Vein endothelial cell (primary cell): Measurements from ENCODE around the gene HS6ST2. TPM values are rescaled to one million over a fixed set of nuclear protein-coding genes. Genes with fewer than 3 reads are reported as not detected.

Source experiments
- small RNA-seq: library from RNA; depleted of rRNA; stranded (forward); fragments of <200 nt; gene quantifications from one replicate; pipeline ENCODE3, GENCODE V24; 2012
- total RNA-seq: library from RNA; depleted of rRNA; stranded (reverse); fragments of >200 nt; gene quantifications from 2 replicates; pipeline ENCODE4 v1.2.3, GENCODE V29; 2012

Gene HS6ST2
- 2.0 and 3.8 TPM in 2 replicates for total RNA-seq

DNA sequence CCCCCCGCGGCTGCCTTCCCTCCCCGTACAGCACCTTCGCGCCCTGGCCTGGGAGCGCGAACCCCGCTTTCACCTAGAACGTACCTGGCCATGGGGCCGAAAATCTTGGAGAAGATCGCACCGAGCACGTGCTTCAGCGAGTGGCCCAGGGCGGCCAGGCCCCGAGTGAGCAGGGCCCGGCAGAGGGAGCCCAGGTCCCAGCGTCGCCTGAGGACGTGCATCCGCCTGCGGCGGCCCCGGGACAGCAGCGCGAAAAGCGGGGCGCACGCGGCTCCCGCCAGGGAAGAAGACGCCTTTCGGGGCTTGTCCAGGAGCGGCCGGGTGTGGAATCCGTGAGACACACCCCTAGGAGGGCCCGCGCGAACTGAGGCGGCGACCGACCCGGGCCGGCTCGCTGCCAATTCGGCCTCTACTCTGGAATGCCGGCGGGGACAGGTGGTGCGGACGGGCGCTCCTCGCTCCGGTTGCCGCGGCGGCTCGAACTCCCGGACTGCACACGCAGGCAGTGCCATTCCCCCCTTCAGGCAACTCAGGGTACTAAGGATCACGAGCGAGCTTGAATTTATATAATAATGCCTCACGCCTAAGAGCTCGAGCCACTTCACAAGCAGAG, at the start of gene HS6ST2:
TSS of gene HS6ST2 (minus strand) at position 539 of the 613 bp plus-strand sequence.

Small RNA genes within 50 kb of the gene (small RNA-seq; reads per million reads assigned to genes)
- 0.13 reads per million for gene RNU6-98P
- not detected for gene Z82205.1

Other genes with a start within 250 kb of the HS6ST2 start
- gene USP26, start 138.5 kb upstream of the HS6ST2 start, total RNA-seq, result not detected in 2 replicates